CD4-positive, alpha-beta T cell (primary cell): ENCODE results near the gene CNGA3. TPM values are rescaled to one million over a fixed set of nuclear protein-coding genes. Genes with fewer than 3 reads are reported as not detected.

Experiments used
- ATAC-seq: fragments of 200-7000 bp; cut with Tn5 transposase; one replicate; pipeline ENCODE4 v1.10.0; 2022; ENCODE audit warnings: mild to moderate bottlenecking; ENCODE audit not compliant: poor library complexity
- CTCF ChIA-PET: fragments of 350-600 bp; sonication (Branson Sonifier 250); formaldehyde crosslinking; loops from one replicate; lab custom pipeline; 2021; ENCODE audit warnings: antibody characterized with exemption, inconsistent platforms; lab: Charles Lee
- POLR2A ChIA-PET: fragments of 350-600 bp; sonication (Branson Sonifier 250); formaldehyde crosslinking; loops from one replicate; lab custom pipeline; 2021; ENCODE audit warnings: antibody characterized with exemption, inconsistent platforms; lab: Charles Lee
- DNase-seq, 14 experiments: peaks; one replicate each; pipeline ENCODE4 v3.0.0-alpha.2; 2013 to 2020; ENCODE audit warnings: mixed read lengths in 2 of 14
- H3K27ac ChIP-seq, 2 donors: one replicate each; pipeline versions ENCODE4 v1.5.1 to v1.7.0; 2013; ENCODE audit warnings: low read length in 2 of 2, low read depth in 1 of 2, mild to moderate bottlenecking in 1 of 2
- H3K27me3 ChIP-seq, 2 experiments: 1 replicate in 1 of 2; 2 replicates in 1 of 2; pipeline versions ENCODE4 v1.6.1 to v1.7.0; 2013; ENCODE audit warnings: low read length in 2 of 2, control low read depth in 1 of 2, mild to moderate bottlenecking in 1 of 2, moderate library complexity in 1 of 2; ENCODE audit not compliant: insufficient read depth in 2 of 2, control insufficient read depth in 1 of 2
- H3K36me3 ChIP-seq: one replicate; pipeline ENCODE4 v1.6.1; 2013; ENCODE audit warnings: low read length, control low read depth; ENCODE audit not compliant: insufficient read depth
- H3K4me1 ChIP-seq: one replicate; pipeline ENCODE4 v1.6.1; 2013; ENCODE audit warnings: low read length, control low read depth; ENCODE audit not compliant: insufficient read depth
- H3K4me3 ChIP-seq: one replicate; pipeline ENCODE4 v1.5.1; 2013; ENCODE audit warnings: mild to moderate bottlenecking, low read length, moderate library complexity
- H3K9me3 ChIP-seq, 2 experiments: 1 replicate in 1 of 2; 2 replicates in 1 of 2; pipeline versions ENCODE4 v1.6.1 to v1.7.0; 2013; ENCODE audit warnings: low read length in 2 of 2, mild to moderate bottlenecking in 2 of 2, control low read depth in 1 of 2, moderate library complexity in 1 of 2; ENCODE audit not compliant: control insufficient read depth in 1 of 2, insufficient read depth in 1 of 2
- H3K27ac Mint-ChIP-seq: one replicate; pipeline ENCODE4 v1.8.0; 2020; ENCODE audit warnings: mixed read lengths
- H3K27me3 Mint-ChIP-seq: one replicate; pipeline ENCODE4 v1.8.0; 2021; ENCODE audit warnings: mixed read lengths
- H3K36me3 Mint-ChIP-seq: one replicate; pipeline ENCODE4 v1.8.0; 2021; ENCODE audit warnings: low read depth, mixed read lengths
- H3K4me1 Mint-ChIP-seq: one replicate; pipeline ENCODE4 v1.8.0; 2021; ENCODE audit warnings: low read depth, mixed read lengths
- H3K4me3 Mint-ChIP-seq: one replicate; pipeline ENCODE4 v1.8.0; 2020; ENCODE audit warnings: mild to moderate bottlenecking, mixed read lengths
- H3K9me3 Mint-ChIP-seq: one replicate; pipeline ENCODE4 v1.8.0; 2020; ENCODE audit warnings: mixed read lengths
- CTCF ChIP-seq: fragments of 200-600 bp; IDR thresholded peaks from one replicate; pipeline ENCODE4 v1.8.0; 2022; ENCODE audit warnings: antibody characterized with exemption, mild to moderate bottlenecking
- intact Hi-C, 2 experiments: fragments of 100-400 bp; cut with DNase I in 1 of 2; cut with micrococcal nuclease in 1 of 2; formaldehyde crosslinking; loops; one replicate each; pipeline versions ENCODE4 v1.15.1 to v1.9.0; 2023 to 2025; cut with DNase I, micrococcal nuclease
- total RNA-seq, 174 experiments: library from RNA in 2 of 174; stranded (reverse) in 2 of 174; gene quantifications; one replicate each; pipeline ENCODE4 v1.2.3 and lab custom pipeline; 2021 to 2026

Gene CNGA3
- total RNA-seq, 2 experiments from 2014 or later = not detected

GRCh38 chr2:98350411-98350810 lies 4.2 kb downstream of the CNGA3 start:
- peaks cover 18% of the 10 kb centered on the region for H3K4me1 Mint-ChIP-seq
- ChIA-PET CTCF (no interaction called here), POLR2A (no interaction called here)
- ATAC-seq (no peak), DNase-seq (no peak)
- Histone ChIP-seq H3K27ac (no peak overlapping the region), H3K9me3 (peaks cover 6 to 22% of the 10 kb centered on the region in 2 experiments), H3K4me1 (peaks cover 20% of the 10 kb centered on the region), H3K4me3 (no peak overlapping the region), H3K27me3 (peaks cover 48 to 52% of the 10 kb centered on the region in 2 experiments), H3K36me3 (no peaks in the 10 kb centered on the region)
- H3K36me3 Mint-ChIP-seq = no peaks in the 10 kb centered on the region
- intact Hi-C loops = no loop called here
- H3K27ac Mint-ChIP-seq = no peak overlapping the region
- TF ChIP-seq CTCF = no peak
- H3K4me3 Mint-ChIP-seq = no peak overlapping the region
- H3K27me3 Mint-ChIP-seq = peaks cover 74% of the 10 kb centered on the region
- peaks cover 3% of the 10 kb centered on the region for H3K9me3 Mint-ChIP-seq

GRCh38 chr2:98355881-98356280 lies 9.6 kb downstream of the CNGA3 start:
- CTCF ChIA-PET = no interaction called here
- Mint-ChIP-seq H3K27ac (no peak overlapping the region), H3K4me3 (no peak overlapping the region), H3K27me3 (peaks cover 49% of the 10 kb centered on the region), H3K9me3 (peaks cover 3% of the 10 kb centered on the region), H3K36me3 (no peaks in the 10 kb centered on the region), H3K4me1 (no peaks in the 10 kb centered on the region)
- Histone ChIP-seq H3K9me3 (peaks cover 5 to 6% of the 10 kb centered on the region in 2 experiments), H3K4me3 (no peak overlapping the region), H3K27ac (no peak overlapping the region), H3K36me3 (no peaks in the 10 kb centered on the region), H3K4me1 (no peaks in the 10 kb centered on the region), H3K27me3 (peaks cover 0 to 6% of the 10 kb centered on the region in 2 experiments)
- POLR2A ChIA-PET = no interaction called here
- intact Hi-C loops = no loop called here
- ATAC-seq = no peak
- no peak for DNase-seq
- TF ChIP-seq CTCF = no peak

GRCh38 chr2:98356729-98357128 lies 10.5 kb downstream of the CNGA3 start:
- ChIA-PET POLR2A (no interaction called here), CTCF (no interaction called here)
- Histone ChIP-seq H3K27me3 (peaks cover 0 to 4% of the 10 kb centered on the region in 2 experiments), H3K4me3 (no peak overlapping the region), H3K4me1 (no peaks in the 10 kb centered on the region), H3K36me3 (no peaks in the 10 kb centered on the region), H3K27ac (no peak overlapping the region), H3K9me3 (peaks cover 6 to 8% of the 10 kb centered on the region in 2 experiments)
- intact Hi-C loops = no loop called here
- ATAC-seq (no peak), DNase-seq (no peak)
- Mint-ChIP-seq H3K27ac (no peak overlapping the region), H3K36me3 (no peaks in the 10 kb centered on the region), H3K27me3 (peaks cover 43% of the 10 kb centered on the region), H3K4me3 (no peak overlapping the region), H3K4me1 (no peaks in the 10 kb centered on the region), H3K9me3 (peaks cover 3% of the 10 kb centered on the region)
- TF ChIP-seq CTCF = no peak
